ENCODE data around the gene TMEM185B.

The TMEM185B gene

DNA sequence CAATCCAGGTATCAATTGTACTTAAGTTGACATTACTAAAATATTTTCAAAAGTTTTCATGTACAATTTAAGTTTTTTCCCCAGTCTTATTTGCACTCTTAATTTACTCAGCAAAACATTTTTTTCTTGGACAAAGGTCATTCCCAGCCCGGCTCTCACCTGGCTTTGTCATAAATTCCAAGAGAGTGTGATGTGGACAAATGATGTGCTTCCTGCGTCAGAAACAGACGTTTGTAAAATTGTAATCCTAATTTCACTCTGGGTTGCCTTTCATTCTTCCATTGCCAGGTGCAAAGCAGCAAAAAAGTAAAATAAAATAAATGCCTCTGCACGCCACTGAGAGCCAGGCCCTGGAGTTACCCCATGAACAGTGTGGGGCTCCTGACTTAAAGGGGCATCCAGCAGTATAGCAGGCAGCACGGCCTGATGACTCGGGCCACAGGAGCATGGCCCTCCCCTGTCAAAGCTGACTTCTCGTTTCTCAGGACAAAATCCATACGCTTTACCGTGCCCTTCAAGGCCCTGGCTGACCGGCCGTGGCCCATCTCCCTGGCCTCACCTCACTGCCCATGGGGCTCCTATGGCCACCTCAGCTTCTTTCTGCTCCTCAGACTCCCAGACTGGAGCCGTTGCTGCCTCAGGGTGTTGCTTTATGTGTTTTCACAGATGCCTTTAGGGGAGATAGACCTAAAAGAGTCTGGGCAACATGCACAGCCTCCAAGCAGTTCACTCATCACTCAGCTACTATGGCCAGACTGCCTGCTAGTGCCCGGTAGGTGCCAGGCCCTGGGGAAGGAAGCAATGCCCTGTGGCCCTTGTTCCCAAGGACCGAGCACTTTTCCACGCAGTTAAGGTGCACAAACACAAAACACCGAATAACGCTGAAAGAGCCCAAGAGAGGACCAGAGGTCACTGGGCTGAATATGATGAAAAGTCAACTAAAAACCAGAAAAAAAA is 7.6 kb upstream of the TMEM185B start:
- no peak for DNase-seq

DNA sequence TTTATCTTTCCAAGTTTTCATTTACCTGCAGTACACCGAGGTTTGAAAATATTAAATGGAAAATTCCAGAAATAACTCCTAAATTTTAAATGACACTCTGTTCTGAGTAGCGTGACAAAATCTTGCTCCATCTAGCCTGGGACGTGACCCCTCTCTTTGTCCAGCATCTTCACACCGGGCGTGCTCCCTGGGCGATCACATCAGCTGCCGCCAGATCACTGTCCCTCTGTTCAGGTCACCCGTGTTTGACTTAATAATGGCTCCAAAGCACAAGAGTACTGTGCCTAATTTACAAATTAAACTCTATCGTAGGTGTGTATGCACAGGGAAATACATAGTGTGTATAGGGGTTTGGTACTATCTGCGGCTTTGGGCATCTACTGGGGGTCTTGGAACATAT is 6.1 kb upstream of the TMEM185B start:
- no peak for DNase-seq

DNA sequence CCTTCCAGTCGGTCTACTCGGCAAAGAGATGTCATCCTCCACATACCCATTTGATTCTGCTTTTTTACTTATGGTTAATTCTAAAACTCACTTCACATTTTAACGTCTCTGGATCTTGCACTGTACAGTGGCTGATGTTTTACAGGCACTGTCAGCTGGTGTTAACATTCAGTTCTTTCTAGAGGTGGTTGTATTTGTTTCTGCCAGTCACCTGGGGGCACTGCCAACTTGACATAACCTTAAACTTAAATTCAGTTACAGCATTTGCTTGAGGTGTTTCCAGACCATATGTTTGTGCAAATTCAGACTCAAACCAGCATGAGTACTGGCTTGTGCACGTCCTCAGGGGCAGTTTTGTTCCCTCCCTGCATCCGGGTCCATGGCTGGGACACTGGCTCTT is 5.3 kb upstream of the TMEM185B start:
- DNase-seq, result no peak

DNA sequence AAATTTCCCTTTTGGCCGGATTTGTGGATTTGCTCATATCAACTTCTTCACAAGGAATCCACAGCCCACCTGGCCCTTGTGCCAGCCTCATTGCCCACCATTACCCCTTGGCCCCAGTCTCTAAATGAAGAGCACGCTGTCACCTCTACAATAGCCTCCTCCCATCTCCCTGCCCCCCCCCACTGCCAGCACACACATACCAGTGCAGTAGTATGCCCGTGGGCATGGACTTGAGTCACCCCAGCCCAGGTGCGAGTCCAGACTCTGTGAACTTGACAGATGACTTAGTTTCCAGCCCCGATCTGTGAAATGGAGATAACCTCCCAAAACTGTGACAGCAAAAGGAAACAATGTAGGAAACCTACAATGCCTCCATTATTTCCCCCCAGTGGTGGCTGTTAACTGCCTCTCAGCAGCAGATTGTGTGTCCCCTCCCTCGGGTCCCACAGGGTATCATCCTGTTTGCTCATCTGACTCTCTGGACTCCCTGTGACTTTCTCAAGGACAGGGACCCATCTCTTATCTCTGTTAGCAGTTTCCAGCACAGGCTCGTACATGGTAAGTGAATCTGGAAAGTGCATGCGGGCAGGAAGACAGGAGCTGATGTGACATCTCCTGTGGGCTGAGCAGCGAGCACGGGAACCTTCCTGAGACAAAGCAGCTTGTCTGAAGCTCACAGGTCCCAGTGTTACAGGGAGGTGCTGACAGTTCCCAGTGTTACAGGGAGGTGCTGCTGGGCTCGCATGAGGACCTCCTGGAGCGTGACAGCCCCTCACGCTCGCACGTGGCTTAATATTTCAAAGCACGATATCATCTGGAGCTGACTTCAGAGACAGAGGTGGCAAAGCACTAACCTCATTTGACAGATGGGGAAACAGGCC is 4.2 kb upstream of the TMEM185B start:
- no peak for DNase-seq

DNA sequence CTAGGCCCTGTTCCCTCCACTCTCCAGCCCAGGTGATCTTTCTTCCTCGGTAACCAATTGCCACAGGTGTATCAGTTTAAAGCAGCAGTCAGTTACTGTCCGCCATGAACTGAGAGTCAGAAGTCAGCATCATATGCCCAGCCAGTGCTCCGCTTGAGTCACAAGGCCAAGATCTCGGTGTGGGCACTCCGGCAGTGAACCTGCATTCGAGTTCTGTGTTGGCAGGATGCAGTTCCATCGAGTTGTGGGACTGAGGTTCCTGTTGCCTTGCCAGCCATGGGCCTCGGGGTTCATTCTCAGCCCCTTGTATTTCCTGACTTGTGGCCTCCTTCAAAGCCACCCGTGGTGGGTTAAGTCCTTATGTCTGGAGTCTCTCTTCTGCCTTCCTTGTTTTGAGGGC is 3.1 kb upstream of the TMEM185B start:
- DNase-seq, result no peak

DNA sequence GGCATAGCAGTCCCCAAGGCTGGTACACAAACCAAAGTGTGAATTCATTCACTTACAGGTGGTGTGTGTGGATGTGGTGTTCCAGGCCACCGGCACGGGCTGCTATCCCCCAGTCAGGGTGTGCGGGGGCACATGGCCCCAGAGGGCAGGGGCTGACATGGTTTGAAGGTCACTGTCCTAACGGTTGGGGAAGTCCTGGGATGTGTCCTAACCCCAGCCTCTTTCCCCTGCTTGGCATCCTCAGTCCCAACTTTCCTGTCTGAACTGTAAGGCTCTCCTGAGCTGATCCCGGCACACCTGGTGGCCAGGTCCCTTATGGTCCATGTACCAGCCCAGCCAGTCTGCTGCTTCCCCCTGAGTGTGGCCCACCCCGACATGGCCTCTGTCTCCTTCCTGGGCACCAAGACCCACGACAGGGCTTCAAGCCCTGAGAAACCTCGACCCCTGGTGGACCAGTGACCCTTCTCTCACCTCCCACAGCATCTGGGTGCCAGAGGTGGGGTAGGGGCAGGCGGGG is 2.4 kb upstream of the TMEM185B start:
- no peak for DNase-seq

DNA sequence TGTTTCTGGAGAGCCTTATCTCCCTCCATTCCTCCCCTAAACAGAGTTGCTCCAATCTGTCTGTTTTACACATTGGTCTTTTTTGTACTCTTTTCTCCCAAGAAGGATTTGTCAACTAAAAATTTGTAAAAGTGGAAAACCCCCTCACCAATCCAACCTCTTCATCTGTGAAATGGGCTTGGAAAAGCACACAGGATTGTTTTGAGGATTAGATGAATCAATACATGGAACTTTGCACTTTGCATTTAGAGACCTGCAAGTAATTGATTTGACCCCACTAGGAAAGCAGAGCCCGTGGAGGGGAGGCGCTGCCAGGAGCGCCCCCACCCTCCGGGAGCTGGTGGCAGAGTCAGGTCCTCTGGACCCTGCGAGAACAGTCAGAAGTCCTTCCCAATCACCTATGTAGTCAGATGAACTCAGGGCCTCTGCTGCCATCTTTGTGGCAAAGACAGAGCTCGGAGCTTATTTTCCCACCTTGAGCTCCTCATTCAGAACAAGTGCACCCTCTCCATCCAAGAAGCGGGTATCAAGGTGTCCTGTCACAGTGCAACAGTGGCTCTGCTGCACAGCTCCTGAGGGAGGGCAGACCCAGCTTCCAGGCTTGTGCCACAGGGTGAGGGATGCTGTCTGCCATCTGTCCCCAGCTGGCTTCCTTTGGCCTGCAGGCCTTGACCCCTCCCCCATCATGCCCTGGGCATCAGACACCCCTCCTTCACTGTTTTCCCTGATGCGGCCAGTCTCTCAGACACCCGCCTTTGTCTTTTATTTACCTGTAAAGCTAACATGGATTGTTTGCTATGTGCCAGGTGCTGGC is 1.7 kb upstream of the TMEM185B start:
- DNase-seq, result no peak

DNA sequence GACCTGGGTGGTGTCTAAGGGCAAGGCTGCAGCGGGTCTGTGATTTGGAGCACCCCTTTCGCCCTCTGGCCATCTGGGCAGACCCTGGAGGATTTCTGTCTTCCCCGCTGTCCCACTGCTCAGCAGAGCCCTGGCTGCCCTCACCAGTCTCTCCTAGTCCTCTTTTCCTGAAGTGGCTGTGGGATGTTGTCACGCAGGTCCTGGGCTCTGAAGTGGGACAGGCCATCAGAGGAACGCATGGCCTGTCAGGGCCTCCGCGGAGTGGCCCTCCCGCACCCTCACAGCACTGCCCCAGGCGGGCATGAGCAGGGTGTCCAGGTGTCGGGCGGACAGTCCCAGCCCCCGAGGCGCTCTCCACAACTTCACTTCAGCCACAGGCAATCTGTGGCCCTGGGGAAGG is 1.1 kb upstream of the TMEM185B start:
- no peak for DNase-seq

DNA sequence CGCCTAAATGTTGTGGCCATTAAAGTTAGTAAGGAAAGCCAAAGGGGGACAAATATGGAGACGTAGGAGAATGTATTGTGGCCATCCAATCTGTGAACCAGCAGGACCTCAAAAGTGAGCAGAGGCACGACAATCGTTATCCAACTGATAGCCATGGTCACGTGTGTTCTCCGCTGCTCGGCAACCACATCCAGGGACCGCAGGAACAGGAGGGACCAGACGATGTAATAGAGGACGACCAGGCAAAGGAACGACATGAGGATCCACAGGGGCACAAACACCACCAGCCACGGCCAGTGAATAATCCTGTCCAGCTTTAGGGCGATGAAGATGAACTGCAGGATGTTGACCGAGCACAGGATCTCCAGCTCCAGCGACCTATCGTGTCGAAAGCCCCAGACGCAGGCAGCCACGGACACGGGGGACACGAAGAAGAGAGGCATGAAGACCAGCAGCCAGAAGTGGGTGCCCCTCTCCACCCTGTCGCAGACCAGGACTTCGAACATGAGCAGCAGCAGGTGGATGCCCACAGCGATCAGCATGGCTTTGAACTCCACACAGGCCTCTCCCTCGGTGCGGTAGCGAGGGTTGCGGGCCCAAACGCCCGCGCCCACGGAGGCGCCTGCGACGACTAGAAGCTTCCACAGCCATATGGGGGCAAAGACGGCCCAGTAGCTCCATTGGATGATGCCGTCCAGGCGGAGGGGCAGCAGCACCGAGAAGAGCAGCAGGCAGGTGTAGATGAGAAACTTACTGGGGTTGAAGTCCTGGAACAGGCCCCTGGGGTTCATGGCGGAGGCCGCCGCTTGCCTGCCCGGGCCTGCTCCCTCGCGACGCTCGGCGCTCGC is 790 bp downstream of the TMEM185B start:
- no peak for DNase-seq

DNA sequence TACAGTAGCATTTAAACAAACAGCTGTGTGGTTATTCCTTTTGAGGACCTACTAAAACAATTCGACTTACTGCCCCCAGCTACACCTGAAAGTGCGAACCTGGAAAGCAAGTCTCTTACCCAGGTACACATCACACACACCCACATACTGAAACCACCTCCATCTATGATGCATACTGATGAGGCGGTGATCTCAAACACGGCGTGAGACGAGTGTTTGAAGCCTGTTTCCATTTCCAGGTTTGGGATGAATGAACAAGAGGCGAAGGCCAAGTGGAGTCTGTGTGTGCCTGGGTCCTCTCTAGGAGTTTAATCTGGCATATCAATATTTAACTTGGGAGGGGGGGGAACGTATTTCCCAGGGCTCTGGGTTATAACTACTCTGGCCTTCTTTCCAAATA is 1.6 kb downstream of the TMEM185B start:
- DNase-seq, result no peak

DNA sequence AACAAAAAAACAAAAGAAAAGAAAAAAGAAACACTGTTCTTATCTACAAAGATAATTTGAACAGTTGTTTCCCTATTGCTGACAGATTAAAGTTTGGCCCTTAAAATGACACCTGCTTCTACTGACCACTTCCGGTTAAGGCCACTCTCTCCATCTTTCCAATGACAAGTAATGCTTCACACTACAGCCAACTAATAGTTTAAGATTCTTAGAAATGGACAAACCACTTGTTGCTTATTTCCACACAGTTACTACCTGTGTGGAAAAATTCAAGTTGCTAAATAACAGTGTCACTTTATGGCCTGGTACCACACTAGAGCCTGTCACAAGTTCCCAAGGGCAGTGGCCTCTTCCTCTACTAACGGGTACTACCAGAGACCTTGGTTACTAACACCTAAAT is 2.4 kb downstream of the TMEM185B start:
- no peak for DNase-seq

DNA sequence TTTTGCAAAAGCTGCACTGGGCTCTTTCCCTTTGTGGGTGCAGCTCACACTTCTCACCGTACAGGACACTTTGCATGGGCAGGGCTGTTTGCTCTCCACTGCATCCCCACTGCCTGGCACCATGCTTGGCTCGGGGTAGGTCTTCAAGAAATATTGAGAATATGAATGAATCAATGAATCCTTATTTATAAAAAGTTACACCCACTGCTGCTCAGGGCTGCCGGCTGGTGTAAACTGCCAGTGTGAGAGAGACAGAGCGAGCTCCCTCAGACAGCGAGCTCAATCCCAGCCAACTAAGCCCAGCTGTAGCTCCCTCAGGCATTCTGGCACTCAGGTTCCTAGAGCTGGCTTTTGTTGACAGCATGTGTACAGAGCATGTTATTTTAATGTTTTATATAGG is 3.4 kb downstream of the TMEM185B start:
- DNase-seq, result no peak

DNA sequence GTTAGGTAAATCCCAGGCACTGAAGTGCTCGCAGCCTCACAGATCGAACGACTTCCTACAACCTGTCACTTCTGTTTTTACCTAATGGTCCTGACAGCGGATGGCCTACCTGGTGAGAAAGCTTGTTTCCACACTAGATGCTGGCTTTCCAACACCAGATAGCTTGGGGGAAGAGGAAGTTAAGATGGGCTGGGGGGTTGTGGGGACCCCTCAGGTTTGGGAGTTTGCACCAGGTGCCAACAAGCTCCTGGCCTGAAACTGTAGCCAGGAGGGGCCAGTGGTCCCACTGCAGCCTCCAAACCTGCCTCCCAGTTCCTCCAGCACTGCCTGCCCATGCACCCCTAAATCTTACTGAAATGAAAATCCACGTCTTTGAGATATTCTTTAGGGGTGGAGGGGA is 3.9 kb downstream of the TMEM185B start:
- no peak for DNase-seq

DNA sequence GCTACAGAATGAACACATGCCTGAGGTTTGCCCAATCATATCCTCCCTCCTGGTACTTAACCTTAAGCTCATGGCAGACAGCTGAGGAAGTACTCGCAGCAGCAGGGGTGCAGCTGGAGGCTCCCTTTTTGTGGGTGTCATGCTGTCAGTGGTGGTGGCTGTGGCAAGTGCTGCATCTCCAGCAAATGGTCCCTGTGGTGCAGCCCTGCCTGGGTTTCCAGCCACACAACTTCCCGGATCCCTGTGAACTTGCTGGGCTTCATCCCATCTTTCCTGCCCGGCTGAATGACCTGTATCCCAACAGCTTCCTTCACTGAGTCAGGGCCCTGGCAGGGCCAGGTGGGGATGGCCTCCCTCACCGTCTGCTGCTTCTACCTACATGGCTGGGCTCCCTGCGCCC is 5.0 kb downstream of the TMEM185B start:
- DNase-seq, result no peak

DNA sequence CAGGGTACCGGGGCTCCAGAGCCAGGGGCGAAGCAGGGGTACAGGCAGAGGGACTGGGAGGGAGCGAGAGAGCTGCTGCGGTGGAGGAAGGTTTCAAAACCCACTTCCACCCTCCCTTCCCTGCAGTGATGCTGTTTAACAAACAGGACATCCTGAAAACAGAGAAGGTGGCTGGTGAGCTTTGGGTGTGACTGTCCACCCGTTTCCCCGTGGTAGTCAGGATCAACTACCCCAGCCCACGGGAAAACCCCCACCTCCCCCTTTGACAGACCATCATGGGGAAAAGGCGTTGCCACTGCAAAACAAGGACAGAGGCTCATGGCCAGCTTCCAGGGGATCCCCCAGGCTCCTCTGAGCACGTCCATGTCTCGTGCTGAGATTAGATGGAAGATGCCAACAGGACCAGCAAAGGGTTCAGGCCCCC is 12.9 kb downstream of the TMEM185B start:
- no peak for DNase-seq

DNA sequence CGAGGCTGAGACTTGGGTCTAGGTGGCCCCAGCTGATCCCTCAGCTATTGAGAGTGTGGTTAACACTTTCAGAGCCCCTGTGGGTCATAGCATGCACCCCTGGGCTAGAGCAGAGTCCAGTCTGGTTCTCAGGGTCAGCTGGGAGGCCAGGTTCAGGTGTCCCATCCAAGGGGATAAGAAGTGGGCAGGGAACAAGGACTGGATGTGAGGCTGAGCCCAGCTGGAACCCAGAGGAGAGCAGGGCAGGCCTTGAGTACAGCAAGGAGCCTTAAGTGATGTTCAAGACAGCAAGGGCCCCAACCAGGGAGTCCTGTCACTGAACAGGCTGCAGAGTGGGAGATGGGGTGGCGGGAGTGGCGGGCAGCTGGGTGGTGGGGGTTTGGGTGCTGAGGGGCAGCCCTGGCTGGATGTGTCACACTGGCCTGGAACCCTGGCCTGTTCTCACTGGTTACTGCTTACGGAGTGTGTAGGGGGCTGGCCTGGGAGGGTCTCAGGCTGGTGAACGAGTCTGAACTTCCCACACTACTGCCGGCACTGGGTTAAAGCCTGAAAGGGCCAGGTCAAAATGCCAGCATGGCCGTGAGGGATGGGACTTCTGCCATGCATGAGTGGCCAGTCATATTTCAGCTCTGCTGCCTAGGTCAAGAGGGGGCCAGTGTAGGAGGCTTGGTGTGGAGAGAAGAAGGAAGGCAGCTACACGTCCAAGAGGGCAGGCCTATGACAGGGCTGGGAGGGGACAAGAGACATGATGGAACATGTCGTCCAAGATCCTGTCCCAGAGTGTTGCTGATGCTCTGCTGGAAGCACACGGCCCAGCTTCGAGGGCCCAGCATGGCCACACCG is 13.6 kb downstream of the TMEM185B start:
- DNase-seq, result no peak

DNA sequence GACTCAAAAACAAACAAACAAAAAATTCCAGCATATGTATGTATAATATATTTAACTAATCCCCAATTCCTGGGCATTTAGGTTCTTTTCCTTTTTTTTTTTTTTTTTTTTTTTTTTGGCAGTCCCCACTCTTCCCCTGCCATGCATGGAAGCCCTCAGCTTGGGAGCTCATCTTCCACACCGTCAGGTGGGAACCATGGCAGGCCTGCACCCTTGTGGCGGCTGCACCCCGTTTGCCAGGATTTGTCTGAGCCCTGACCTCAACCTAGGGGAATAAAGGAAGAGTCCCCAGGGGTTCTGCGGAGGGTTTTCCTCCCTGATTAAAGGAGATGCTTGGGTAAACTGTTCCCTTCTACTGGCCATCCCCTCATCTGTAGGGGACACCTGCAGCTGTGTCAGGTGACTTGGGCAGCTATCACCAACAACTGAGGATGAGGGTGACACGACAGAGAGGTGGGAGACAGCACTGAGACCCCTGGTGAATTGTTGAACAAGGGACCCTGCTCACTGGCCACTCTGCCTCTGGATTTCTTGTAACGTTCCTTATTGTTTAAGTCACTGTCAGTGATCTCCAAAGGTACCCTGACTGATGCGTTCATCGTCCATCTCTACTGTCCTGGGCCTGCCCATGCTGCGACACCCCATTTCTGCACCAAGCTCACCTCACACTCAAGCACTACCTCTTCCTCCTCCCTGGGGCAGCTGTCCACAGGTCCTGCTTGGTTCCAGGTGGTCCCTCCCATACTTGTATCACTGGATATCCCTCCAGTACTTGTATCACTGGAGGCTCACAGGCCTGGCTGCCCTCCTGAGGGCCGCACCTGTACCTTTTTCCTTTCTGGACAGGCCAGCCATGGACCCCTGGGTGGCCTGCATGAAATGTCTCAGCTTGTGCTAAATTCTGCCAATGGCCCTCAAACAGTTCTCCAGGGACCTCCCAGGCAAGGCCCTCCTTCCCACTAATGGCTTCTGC is 14.5 kb downstream of the TMEM185B start:
- DNase-seq, result no peak

DNA sequence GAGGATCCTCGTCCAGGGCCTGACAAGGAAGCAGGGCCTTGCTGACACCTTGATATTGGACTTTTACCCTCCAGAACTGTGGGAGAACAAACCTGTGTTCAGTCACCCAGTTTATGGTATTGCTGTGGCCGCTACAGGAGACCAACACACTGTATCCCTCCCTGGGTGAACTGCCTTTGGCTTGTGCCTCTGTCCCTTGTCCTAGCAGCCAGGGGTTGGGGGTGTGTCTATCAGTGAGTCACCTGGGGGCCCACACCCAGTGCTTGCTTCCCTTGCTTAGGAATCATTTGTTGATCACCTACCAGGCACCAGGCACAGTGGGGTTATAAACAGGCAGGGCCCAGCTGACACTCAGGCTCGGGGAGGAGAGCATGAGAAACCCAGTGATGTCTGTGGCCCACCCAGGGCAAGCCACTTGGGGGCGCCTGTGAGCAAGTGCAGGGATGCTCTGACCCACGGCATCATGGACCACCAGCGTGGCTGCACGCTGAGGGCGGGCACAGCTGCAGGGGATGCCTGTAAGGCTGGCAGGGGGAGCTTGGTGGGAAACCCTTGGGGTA is 17.1 kb downstream of the TMEM185B start:
- DNase-seq, result no peak

DNA sequence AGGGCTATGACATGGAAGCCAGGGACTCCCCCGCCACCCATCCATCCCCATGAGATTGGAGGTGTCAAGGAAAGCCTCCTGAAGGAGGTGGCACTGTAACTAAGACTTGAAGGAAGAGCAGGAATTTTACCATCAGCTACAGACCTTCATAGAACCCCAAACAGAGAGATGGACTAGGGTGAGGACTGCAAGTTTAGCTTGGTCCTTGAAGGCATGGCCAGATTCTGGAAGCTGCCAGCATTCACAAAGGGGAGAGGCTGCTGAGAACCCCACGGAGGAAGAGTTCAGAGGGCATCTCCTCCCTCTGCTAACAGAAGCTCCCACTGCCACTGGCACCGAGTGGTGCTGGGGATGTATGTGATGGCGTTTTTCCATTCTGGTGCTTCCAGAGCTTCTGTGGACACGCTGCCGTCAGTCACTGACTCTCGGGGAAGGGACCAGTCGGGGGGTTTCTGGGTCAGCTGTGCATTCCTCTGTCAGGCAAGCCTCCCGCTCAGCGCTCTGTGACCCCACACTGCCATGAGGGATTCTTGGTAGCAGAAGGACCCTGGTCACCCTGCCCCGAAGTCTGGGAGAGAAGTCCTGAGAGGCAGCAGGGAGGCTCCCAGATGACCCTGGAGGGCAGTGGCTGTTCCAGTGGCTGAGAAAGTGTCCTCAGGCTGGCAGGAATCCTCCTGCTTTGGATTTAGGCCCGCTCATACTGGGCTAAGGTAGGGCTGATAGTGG is 18.1 kb downstream of the TMEM185B start:
- DNase-seq, result no peak
